ENCODE data around the gene EPS8L3. TPM values are rescaled to one million over a fixed set of nuclear protein-coding genes. Genes with fewer than 3 reads are reported as not detected.

Gene EPS8L3
- total RNA-seq, 1 experiment from 2014 or later, result 0.17 TPM

DNA sequence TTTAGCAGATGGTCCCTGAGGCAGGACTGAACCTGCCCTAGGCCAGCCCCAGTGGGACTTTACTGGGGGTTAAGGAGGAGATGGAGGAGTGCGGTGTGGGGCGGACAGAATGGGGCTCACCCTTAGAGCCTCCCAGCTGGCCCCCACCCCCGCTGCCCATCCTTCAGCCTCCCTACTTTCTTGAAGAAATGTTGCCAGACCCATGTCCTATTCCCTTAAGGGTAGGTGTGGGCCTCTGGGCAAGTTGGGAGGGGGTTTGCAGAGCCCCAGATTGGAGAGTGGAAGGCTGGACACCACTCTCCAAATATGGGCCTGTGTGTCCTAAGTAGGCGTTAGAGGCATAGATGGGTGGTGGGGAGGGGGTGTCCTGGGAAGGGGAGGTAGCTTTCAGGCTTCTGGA lies 19.2 kb upstream of the EPS8L3 start:
- no peak for DNase-seq (ENCODE audit: low spot score)
- ATAC-seq, result no peak
- Mint-ChIP-seq H3K27ac (no peak overlapping the region), H3K27me3 (ENCODE audit: low read depth) (peaks cover 2% of the 10 kb centered on the region; the same call in 1 of the 2 replicates), H3K36me3 (peaks cover 11% of the 10 kb centered on the region), H3K4me3 (no peak overlapping the region), H3K9me3 (peaks cover 25% of the 10 kb centered on the region), H3K4me1 (peaks cover 16% of the 10 kb centered on the region)
- ChIA-PET POLR2A (no interaction called here), CTCF (interaction anchor here (0.5 to 17.4 kb wide), 8 partner anchors 8 to 235 kb away, joined by 3 to 341 read pairs (median 4); partner anchors contain the start of genes AHCYL1 and GNAI3)
- TF ChIP-seq, protein P1, sequence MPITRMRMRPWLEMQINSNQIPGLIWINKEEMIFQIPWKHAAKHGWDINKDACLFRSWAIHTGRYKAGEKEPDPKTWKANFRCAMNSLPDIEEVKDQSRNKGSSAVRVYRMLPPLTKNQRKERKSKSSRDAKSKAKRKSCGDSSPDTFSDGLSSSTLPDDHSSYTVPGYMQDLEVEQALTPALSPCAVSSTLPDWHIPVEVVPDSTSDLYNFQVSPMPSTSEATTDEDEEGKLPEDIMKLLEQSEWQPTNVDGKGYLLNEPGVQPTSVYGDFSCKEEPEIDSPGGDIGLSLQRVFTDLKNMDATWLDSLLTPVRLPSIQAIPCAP (CRISPR knock-in tag; IDR thresholded peaks at IDR 0.05), result no peak
- no peak for TF ChIP-seq ZNF121 (CRISPR knock-in tag; IDR thresholded peaks at IDR 0.05)
- no peak for TF ChIP-seq OVOL2 (CRISPR knock-in tag; IDR thresholded peaks at IDR 0.05; ENCODE audit: borderline replicate concordance)
- TF ChIP-seq ZNF138 (CRISPR knock-in tag; conservative IDR thresholded peaks at IDR 0.05), result no peak
- TF ChIP-seq ZNF396 (CRISPR knock-in tag; IDR thresholded peaks at IDR 0.05; ENCODE audit: borderline replicate concordance), result no peak
- no peak for TF ChIP-seq ESRRA (CRISPR knock-in tag; IDR thresholded peaks at IDR 0.05; ENCODE audit: borderline replicate concordance)
- TF ChIP-seq ZNF416 (CRISPR knock-in tag; IDR thresholded peaks at IDR 0.05), result no peak
- no peak for TF ChIP-seq NFATC4 (CRISPR knock-in tag; IDR thresholded peaks at IDR 0.05)
- TF ChIP-seq NFYB (CRISPR knock-in tag; conservative IDR thresholded peaks at IDR 0.05; ENCODE audit: low read depth), result no peak

DNA sequence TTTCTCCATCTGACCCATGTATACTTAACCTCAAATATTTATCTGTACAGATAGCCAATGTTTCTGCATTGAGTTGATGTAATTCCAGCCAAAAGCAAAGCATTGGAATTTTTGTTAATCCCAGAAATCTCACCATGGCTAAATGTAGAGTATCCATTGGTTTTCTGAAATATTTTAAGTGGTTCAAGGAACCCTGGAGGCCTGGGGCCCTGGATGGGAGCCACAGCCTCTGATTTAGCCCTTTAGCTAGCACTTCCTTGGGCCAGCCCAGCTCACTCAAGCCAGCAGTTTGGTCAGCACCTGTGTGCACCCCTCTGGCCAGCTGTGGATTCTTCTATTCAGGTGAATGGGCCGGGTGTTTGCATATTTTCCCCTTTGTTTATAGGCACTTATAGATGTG lies 18.8 kb upstream of the EPS8L3 start:
- Mint-ChIP-seq H3K27me3 (ENCODE audit: low read depth) (peaks cover 2% of the 10 kb centered on the region; the same call in 1 of the 2 replicates), H3K4me1 (peaks cover 16% of the 10 kb centered on the region), H3K4me3 (no peak overlapping the region), H3K36me3 (peaks cover 11% of the 10 kb centered on the region), H3K27ac (no peak overlapping the region), H3K9me3 (peaks cover 25% of the 10 kb centered on the region)
- POLR2A ChIA-PET, result no interaction called here
- DNase-seq (ENCODE audit: low spot score), result peak; percentile 31
- ATAC-seq, result peak; percentile 72
- TF ChIP-seq RELA (CRISPR knock-in tag; IDR thresholded peaks at IDR 0.05; ENCODE audit: borderline replicate concordance), result no peak
- TF ChIP-seq, protein P2, sequence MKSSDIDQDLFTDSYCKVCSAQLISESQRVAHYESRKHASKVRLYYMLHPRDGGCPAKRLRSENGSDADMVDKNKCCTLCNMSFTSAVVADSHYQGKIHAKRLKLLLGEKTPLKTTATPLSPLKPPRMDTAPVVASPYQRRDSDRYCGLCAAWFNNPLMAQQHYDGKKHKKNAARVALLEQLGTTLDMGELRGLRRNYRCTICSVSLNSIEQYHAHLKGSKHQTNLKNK (CRISPR knock-in tag; IDR thresholded peaks at IDR 0.05), result no peak
- TF ChIP-seq, protein P3, sequence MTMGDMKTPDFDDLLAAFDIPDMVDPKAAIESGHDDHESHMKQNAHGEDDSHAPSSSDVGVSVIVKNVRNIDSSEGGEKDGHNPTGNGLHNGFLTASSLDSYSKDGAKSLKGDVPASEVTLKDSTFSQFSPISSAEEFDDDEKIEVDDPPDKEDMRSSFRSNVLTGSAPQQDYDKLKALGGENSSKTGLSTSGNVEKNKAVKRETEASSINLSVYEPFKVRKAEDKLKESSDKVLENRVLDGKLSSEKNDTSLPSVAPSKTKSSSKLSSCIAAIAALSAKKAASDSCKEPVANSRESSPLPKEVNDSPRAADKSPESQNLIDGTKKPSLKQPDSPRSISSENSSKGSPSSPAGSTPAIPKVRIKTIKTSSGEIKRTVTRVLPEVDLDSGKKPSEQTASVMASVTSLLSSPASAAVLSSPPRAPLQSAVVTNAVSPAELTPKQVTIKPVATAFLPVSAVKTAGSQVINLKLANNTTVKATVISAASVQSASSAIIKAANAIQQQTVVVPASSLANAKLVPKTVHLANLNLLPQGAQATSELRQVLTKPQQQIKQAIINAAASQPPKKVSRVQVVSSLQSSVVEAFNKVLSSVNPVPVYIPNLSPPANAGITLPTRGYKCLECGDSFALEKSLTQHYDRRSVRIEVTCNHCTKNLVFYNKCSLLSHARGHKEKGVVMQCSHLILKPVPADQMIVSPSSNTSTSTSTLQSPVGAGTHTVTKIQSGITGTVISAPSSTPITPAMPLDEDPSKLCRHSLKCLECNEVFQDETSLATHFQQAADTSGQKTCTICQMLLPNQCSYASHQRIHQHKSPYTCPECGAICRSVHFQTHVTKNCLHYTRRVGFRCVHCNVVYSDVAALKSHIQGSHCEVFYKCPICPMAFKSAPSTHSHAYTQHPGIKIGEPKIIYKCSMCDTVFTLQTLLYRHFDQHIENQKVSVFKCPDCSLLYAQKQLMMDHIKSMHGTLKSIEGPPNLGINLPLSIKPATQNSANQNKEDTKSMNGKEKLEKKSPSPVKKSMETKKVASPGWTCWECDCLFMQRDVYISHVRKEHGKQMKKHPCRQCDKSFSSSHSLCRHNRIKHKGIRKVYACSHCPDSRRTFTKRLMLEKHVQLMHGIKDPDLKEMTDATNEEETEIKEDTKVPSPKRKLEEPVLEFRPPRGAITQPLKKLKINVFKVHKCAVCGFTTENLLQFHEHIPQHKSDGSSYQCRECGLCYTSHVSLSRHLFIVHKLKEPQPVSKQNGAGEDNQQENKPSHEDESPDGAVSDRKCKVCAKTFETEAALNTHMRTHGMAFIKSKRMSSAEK (CRISPR knock-in tag; IDR thresholded peaks at IDR 0.05; ENCODE audit: borderline replicate concordance), result no peak
- TF ChIP-seq GTF2I (CRISPR knock-in tag; conservative IDR thresholded peaks at IDR 0.05), result no peak
- no peak for TF ChIP-seq RORB (CRISPR knock-in tag; IDR thresholded peaks at IDR 0.05)
- TF ChIP-seq ETV6 (CRISPR knock-in tag; IDR thresholded peaks at IDR 0.05), result no peak
- no peak for TF ChIP-seq ZBTB21 (CRISPR knock-in tag; IDR thresholded peaks at IDR 0.05; ENCODE audit: borderline replicate concordance)
- no peak for TF ChIP-seq JUN (CRISPR knock-in tag; IDR thresholded peaks at IDR 0.05)
- no peak for TF ChIP-seq CBFB (CRISPR knock-in tag; IDR thresholded peaks at IDR 0.05; ENCODE audit: low read depth)
- no peak for TF ChIP-seq KAT7 (CRISPR knock-in tag; IDR thresholded peaks at IDR 0.05; ENCODE audit: borderline replicate concordance)
- TF ChIP-seq PRRX2 (CRISPR knock-in tag; IDR thresholded peaks at IDR 0.05), result no peak
- no peak for TF ChIP-seq ZNF232 (CRISPR knock-in tag; IDR thresholded peaks at IDR 0.05)
- TF ChIP-seq, protein P4, sequence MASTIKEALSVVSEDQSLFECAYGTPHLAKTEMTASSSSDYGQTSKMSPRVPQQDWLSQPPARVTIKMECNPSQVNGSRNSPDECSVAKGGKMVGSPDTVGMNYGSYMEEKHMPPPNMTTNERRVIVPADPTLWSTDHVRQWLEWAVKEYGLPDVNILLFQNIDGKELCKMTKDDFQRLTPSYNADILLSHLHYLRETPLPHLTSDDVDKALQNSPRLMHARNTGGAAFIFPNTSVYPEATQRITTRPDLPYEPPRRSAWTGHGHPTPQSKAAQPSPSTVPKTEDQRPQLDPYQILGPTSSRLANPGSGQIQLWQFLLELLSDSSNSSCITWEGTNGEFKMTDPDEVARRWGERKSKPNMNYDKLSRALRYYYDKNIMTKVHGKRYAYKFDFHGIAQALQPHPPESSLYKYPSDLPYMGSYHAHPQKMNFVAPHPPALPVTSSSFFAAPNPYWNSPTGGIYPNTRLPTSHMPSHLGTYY (CRISPR knock-in tag; IDR thresholded peaks at IDR 0.05), result no peak
- CTCF ChIA-PET, result interaction anchor here (0.9 to 17.4 kb wide), 7 partner anchors 8 to 234 kb away, joined by 3 to 341 read pairs (median 3); partner anchors contain the start of genes AHCYL1 and GNAI3
